Neural progenitor cell (in vitro differentiated cells): ENCODE results near the gene GLO1.

Source experiments
- EZH2 ChIP-seq: fragments of 200-600 bp; sonication (generic); IDR thresholded peaks from 2 replicates; pipeline ENCODE4 v1.6.1; 2017; ENCODE audit warnings: antibody characterized with exemption, mild to moderate bottlenecking, moderate library complexity
- TF ChIP-seq, protein P1 (sequence below): fragments of 200-600 bp; sonication (generic); IDR thresholded peaks from 2 replicates; pipeline ENCODE4 v1.5.1; 2017; ENCODE audit warnings: antibody characterized with exemption, mild to moderate bottlenecking

DNA sequence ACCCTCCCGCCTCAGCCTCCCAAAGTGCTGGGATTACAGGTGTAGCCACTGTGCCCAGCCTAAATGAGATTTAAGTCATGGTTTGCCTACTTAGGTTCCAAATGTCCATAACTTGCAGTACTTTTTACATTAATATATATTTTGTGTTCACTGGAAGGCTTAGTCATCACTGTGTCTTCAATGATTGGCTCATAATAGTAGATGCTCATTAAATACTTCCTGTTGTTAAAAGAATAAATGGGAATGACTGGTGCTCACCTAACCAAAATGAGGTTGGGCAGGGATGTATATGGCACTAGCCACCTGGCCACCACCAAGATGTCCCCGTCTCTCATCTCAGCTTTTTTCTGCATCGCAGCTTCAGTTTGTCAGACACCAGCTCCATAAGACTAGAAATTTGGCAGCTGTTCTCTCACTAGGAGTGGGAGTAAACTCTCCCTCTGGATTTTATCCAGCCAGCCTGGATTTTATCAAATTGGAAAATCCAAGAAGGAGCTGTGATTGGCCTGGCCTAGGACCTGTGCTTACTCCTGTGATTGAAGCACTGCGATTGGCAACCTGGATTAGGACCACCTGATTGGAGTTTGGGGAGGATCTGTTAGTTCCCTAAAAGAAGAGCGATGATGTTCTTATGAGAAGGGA, 1.1 kb upstream of the GLO1 start:
- TF ChIP-seq, protein P1, sequence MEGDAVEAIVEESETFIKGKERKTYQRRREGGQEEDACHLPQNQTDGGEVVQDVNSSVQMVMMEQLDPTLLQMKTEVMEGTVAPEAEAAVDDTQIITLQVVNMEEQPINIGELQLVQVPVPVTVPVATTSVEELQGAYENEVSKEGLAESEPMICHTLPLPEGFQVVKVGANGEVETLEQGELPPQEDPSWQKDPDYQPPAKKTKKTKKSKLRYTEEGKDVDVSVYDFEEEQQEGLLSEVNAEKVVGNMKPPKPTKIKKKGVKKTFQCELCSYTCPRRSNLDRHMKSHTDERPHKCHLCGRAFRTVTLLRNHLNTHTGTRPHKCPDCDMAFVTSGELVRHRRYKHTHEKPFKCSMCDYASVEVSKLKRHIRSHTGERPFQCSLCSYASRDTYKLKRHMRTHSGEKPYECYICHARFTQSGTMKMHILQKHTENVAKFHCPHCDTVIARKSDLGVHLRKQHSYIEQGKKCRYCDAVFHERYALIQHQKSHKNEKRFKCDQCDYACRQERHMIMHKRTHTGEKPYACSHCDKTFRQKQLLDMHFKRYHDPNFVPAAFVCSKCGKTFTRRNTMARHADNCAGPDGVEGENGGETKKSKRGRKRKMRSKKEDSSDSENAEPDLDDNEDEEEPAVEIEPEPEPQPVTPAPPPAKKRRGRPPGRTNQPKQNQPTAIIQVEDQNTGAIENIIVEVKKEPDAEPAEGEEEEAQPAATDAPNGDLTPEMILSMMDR: no peak
- TF ChIP-seq EZH2: no peak
